Stimulated activated naive CD8-positive, alpha-beta T cell treated with anti-CD3 and anti-CD28 coated beads, Interleukin-15, amount 100 ng/mL, for 72 hours (primary cell): ENCODE data around the gene CARS1.
A peak's percentile ranks its signal among the peaks of the same experiment; 100 is the strongest.

Source experiments
- ATAC-seq: fragments of 150-1000 bp; cut with Tn5 transposase; 2 replicates; pipeline ENCODE4 v1.10.0; 2021; ENCODE audit warnings: mild to moderate bottlenecking, moderate library complexity
- DNase-seq, 2 donors: peaks; one replicate each; pipeline ENCODE4 v3.0.0; 2021 to 2022
- H3K27ac Mint-ChIP-seq, 2 donors: one replicate each; pipeline ENCODE4 v1.8.0; 2022; ENCODE audit warnings: mild to moderate bottlenecking in 2 of 2, mixed read lengths in 2 of 2, moderate library complexity in 2 of 2
- H3K27me3 Mint-ChIP-seq: one replicate; pipeline ENCODE4 v1.8.0; 2022; ENCODE audit warnings: mixed read lengths
- H3K4me1 Mint-ChIP-seq: one replicate; pipeline ENCODE4 v1.8.0; 2022; ENCODE audit warnings: mild to moderate bottlenecking, mixed read lengths
- H3K4me3 Mint-ChIP-seq, 2 donors: one replicate each; pipeline ENCODE4 v1.8.0; 2022; ENCODE audit warnings: mild to moderate bottlenecking in 2 of 2, mixed read lengths in 2 of 2, moderate library complexity in 1 of 2
- H3K9me3 Mint-ChIP-seq, 2 donors: one replicate each; pipeline ENCODE4 v1.8.0; 2022; ENCODE audit warnings: mixed read lengths in 2 of 2

Gene CARS1

GRCh38 chr11:3040881-3041280, 16.3 kb downstream of the CARS1 start:
- Mint-ChIP-seq H3K4me1 (peaks cover 31% of the 10 kb centered on the region), H3K27me3 (no peaks in the 10 kb centered on the region), H3K27ac (no peak overlapping the region), H3K9me3 (no peaks in the 10 kb centered on the region), H3K4me3 (no peak overlapping the region)
- DNase-seq (no peak), ATAC-seq (no peak)

DNA sequence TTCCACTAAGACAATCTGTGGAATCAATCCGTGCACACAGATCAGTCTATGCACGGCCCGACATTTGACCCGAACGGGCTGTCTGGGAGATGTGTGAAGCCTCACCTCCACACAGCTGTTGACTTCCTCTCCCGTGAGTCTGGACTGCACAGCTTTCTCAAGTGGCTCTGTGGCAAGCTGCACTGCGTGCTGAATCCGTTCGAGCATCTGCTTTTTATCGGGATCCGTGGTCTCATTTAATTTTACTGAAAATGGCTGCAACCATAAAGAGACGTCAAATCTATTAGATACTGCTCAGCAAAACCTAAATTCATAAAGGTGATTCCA, 19.3 kb downstream of the CARS1 start:
- no peak overlapping the region for H3K27ac Mint-ChIP-seq
- H3K27me3 Mint-ChIP-seq: no peaks in the 10 kb centered on the region
- no peak overlapping the region for H3K4me3 Mint-ChIP-seq
- no peak for DNase-seq
- H3K9me3 Mint-ChIP-seq: no peaks in the 10 kb centered on the region
- H3K4me1 Mint-ChIP-seq: peaks cover 19% of the 10 kb centered on the region
- no peak for ATAC-seq

GRCh38 chr11:3037040-3037944, 19.9 kb downstream of the CARS1 start:
- Mint-ChIP-seq H3K9me3 (no peaks in the 10 kb centered on the region), H3K27ac (peak overlapping the region in 1 of 2 donors; percentile 86), H3K27me3 (no peaks in the 10 kb centered on the region), H3K4me1 (peaks cover 14% of the 10 kb centered on the region), H3K4me3 (no peak overlapping the region)
- DNase-seq: no peak
- ATAC-seq: peak; percentile 57

- Mint-ChIP-seq H3K27ac (no peak overlapping the region), H3K4me3 (no peak overlapping the region), H3K4me1 (peaks cover 14% of the 10 kb centered on the region), H3K27me3 (no peaks in the 10 kb centered on the region), H3K9me3 (no peaks in the 10 kb centered on the region)
- ATAC-seq (no peak), DNase-seq (no peak)
These were observed 20.8 kb downstream of the CARS1 start for GRCh38 chr11:3036419-3036818.

DNA sequence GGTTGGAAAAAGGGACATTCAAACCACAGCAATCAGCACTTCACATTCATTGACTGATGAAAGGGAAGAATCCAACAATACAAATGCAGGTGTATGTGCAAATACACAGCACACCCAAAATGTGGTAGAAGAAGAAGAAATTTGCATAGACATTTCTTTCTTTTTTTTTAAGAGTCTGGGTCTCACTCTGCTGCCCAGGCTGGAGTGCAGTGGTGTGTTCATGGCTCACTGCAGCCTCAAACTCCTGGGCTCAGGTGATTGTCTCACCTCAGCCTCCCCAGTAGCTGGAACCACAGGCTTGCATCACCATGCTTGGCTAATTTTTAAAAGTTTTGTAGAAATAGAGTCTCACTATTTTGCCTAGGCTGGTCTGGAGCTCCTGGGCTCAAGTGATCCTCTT, 21.9 kb downstream of the CARS1 start:
- H3K4me3 Mint-ChIP-seq: no peak overlapping the region
- H3K27me3 Mint-ChIP-seq: no peaks in the 10 kb centered on the region
- no peak overlapping the region for H3K27ac Mint-ChIP-seq
- H3K9me3 Mint-ChIP-seq: no peaks in the 10 kb centered on the region
- DNase-seq (no peak), ATAC-seq (no peak)
- peaks cover 20% of the 10 kb centered on the region for H3K4me1 Mint-ChIP-seq

GRCh38 chr11:3030289-3031070, 26.7 kb downstream of the CARS1 start:
- Mint-ChIP-seq H3K27me3 (no peaks in the 10 kb centered on the region), H3K4me1 (peaks cover 6% of the 10 kb centered on the region), H3K9me3 (no peaks in the 10 kb centered on the region), H3K27ac (no peak overlapping the region), H3K4me3 (no peak overlapping the region)
- ATAC-seq (no peak), DNase-seq (no peak)

DNA sequence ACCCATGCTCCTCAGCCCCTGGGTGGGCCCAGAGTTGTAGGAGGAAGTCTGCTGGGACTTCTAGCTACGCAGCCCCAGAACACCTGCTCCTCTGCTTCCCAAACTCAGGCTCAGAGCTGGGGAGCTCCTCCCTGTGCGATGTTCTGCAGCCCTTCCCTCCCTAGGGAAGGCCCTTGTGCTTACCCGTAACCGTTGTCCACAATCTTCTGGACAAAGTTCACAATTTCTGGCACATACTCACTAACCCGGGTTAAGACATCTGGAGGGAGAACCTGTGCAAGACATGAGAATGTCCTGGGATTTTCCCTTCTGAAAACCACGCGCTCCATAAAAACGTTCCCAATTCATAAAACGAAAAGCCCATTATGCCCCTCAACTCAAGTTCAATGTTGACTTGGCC, 28.4 kb downstream of the CARS1 start:
- DNase-seq: no peak
- ATAC-seq: no peak
- Mint-ChIP-seq H3K4me3 (no peak overlapping the region), H3K27me3 (no peaks in the 10 kb centered on the region), H3K27ac (no peak overlapping the region), H3K9me3 (no peaks in the 10 kb centered on the region), H3K4me1 (peaks cover 8% of the 10 kb centered on the region)

GRCh38 chr11:3026803-3027202, 30.4 kb downstream of the CARS1 start:
- DNase-seq (no peak), ATAC-seq (no peak)
- H3K4me1 Mint-ChIP-seq: peaks cover 28% of the 10 kb centered on the region
- H3K27ac Mint-ChIP-seq: no peak overlapping the region
- H3K9me3 Mint-ChIP-seq: no peaks in the 10 kb centered on the region
- no peaks in the 10 kb centered on the region for H3K27me3 Mint-ChIP-seq
- H3K4me3 Mint-ChIP-seq: no peak overlapping the region

- Mint-ChIP-seq H3K4me3 (peak overlapping the region; percentile 17 to 74), H3K27me3 (no peaks in the 10 kb centered on the region)
- no peak for ATAC-seq
These were observed 34.2 kb downstream of the CARS1 start for GRCh38 chr11:3022982-3023381.

DNA sequence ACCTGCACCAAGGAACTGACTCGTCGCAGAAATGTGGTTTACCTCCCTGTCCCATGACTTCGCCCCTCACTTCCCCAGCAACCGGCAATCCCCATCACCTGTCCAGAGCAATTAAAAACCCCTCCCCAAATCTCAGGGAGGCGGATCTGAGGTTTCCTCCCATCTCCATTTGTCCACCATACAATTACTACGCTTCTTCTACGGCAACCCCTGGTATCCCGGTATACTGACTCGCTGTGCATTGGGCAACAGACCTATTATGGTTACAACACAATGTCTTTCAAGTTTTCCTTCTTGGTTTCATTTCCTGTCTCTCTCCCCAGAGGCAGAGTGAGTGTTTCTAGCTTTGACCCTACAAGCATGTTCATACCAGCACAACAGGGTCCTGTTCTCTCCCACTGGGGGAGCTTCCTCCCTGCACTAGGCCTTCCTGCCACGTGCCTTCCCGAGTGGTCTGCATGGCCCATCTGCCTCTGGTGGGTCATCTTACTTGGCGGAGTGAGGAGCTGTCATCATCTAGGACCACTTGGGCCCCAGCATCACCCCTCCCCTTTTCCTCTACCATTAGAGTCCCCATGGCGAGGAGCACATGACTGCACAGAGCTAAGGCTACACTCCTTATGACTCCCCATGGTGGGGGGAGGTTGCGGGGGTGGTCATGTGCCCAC, 34.8 kb downstream of the CARS1 start:
- peak; percentile 91 for ATAC-seq
- H3K4me1 Mint-ChIP-seq: peaks cover 64% of the 10 kb centered on the region
- H3K4me3 Mint-ChIP-seq: peak overlapping the region; percentile 60 to 74
- no peaks in the 10 kb centered on the region for H3K27me3 Mint-ChIP-seq
- peak in 1 of 2 donors; percentile 30 for DNase-seq
- H3K27ac Mint-ChIP-seq: peak overlapping the region; percentile 72 to 74
- no peaks in the 10 kb centered on the region for H3K9me3 Mint-ChIP-seq

More at GRCh38 chr11:3022982-3023381, 34.2 kb downstream of the CARS1 start:
- Mint-ChIP-seq H3K27ac (peak overlapping the region; percentile 72 to 74), H3K9me3 (no peaks in the 10 kb centered on the region), H3K4me1 (peaks cover 58% of the 10 kb centered on the region)
- DNase-seq: no peak

DNA sequence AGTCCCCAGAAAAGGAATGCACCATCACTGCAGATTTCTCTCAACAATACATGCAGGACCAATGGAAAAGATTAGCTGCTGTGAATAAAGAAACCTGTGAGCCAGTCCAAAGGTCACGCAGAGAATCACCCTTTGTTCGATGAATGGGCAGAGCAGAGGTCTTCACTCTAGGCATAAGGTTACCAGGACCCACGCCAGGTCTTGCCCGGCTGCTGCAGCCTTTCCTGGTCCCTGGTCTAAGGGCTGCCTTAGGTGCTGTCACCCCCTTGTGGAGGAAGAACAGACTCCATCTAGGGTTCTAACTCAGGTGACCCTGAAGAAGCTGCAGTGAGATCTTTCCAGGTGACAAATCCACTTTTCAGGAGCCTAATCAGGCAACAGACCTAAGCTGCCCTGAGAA, 36.1 kb downstream of the CARS1 start:
- Mint-ChIP-seq H3K9me3 (no peaks in the 10 kb centered on the region), H3K4me3 (no peak overlapping the region), H3K4me1 (peaks cover 77% of the 10 kb centered on the region), H3K27ac (no peak overlapping the region), H3K27me3 (no peaks in the 10 kb centered on the region)
- no peak for DNase-seq
- peak; percentile 41 for ATAC-seq

GRCh38 chr11:3020011-3020410, 37.2 kb downstream of the CARS1 start:
- no peak for DNase-seq

GRCh38 chr11:3018596-3018995, 38.6 kb downstream of the CARS1 start:
- Mint-ChIP-seq H3K27ac (peak overlapping the region in 1 of 2 donors; percentile 95), H3K4me3 (no peak overlapping the region), H3K9me3 (no peaks in the 10 kb centered on the region), H3K4me1 (peaks cover 98% of the 10 kb centered on the region), H3K27me3 (no peaks in the 10 kb centered on the region)
- no peak for DNase-seq
- ATAC-seq: no peak

More at GRCh38 chr11:3020011-3020410, 37.2 kb downstream of the CARS1 start:
- Mint-ChIP-seq H3K9me3 (no peaks in the 10 kb centered on the region), H3K27ac (peak overlapping the region; percentile 52 to 94), H3K4me1 (peaks cover 88% of the 10 kb centered on the region), H3K27me3 (no peaks in the 10 kb centered on the region), H3K4me3 (peak overlapping the region in 1 of 2 donors; percentile 19)
- ATAC-seq: no peak

DNA sequence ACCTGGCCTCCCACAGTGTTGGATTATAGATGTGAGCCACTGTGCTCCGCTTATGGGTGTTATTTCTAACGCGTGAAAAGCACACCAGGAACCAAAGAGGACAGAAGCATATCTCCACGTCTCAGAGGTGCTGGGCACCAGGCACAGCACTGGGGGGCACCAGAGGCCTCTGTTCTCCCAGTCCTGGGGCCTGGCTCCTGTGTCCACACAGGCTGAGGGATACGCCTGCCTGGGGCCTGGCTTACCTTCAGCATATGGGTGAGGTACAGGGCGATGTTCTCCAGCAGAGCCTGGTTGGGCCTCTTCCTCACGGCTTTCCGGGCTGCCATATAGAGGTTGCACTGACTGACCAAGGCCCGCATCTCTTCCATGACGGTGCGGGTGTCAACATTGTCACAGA, 40.4 kb downstream of the CARS1 start:
- H3K4me1 Mint-ChIP-seq: peaks cover 98% of the 10 kb centered on the region
- no peak overlapping the region for H3K4me3 Mint-ChIP-seq
- DNase-seq: no peak
- no peaks in the 10 kb centered on the region for H3K27me3 Mint-ChIP-seq
- no peak overlapping the region for H3K27ac Mint-ChIP-seq
- ATAC-seq: no peak
- no peaks in the 10 kb centered on the region for H3K9me3 Mint-ChIP-seq

GRCh38 chr11:3015796-3016195, 41.4 kb downstream of the CARS1 start:
- H3K27me3 Mint-ChIP-seq: no peaks in the 10 kb centered on the region
- DNase-seq (no peak), ATAC-seq (no peak)
- peaks cover 100% of the 10 kb centered on the region for H3K4me1 Mint-ChIP-seq
- H3K27ac Mint-ChIP-seq: peak overlapping the region in 1 of 2 donors; percentile 98
- no peak overlapping the region for H3K4me3 Mint-ChIP-seq
- no peaks in the 10 kb centered on the region for H3K9me3 Mint-ChIP-seq

- Mint-ChIP-seq H3K27ac (peak overlapping the region; percentile 76 to 98), H3K4me3 (peak overlapping the region; percentile 35 to 57), H3K27me3 (no peaks in the 10 kb centered on the region), H3K4me1 (peaks cover 100% of the 10 kb centered on the region), H3K9me3 (no peaks in the 10 kb centered on the region)
- DNase-seq: no peak
- no peak for ATAC-seq
These were observed 42.3 kb downstream of the CARS1 start for GRCh38 chr11:3014943-3015342.
